ELR (cell line): Measurements from ENCODE around the gene VWA3A.
"Not testable (repeated sequence)": the region's sequence is repeated elsewhere in the genome, so short reads cannot be mapped to it uniquely, and the experiment has no call there.

Source experiments
- DNase-seq: peaks from one replicate; pipeline ENCODE4 v3.0.0-alpha.2; 2015; ENCODE audit warnings: low read depth

Gene VWA3A, protein sequence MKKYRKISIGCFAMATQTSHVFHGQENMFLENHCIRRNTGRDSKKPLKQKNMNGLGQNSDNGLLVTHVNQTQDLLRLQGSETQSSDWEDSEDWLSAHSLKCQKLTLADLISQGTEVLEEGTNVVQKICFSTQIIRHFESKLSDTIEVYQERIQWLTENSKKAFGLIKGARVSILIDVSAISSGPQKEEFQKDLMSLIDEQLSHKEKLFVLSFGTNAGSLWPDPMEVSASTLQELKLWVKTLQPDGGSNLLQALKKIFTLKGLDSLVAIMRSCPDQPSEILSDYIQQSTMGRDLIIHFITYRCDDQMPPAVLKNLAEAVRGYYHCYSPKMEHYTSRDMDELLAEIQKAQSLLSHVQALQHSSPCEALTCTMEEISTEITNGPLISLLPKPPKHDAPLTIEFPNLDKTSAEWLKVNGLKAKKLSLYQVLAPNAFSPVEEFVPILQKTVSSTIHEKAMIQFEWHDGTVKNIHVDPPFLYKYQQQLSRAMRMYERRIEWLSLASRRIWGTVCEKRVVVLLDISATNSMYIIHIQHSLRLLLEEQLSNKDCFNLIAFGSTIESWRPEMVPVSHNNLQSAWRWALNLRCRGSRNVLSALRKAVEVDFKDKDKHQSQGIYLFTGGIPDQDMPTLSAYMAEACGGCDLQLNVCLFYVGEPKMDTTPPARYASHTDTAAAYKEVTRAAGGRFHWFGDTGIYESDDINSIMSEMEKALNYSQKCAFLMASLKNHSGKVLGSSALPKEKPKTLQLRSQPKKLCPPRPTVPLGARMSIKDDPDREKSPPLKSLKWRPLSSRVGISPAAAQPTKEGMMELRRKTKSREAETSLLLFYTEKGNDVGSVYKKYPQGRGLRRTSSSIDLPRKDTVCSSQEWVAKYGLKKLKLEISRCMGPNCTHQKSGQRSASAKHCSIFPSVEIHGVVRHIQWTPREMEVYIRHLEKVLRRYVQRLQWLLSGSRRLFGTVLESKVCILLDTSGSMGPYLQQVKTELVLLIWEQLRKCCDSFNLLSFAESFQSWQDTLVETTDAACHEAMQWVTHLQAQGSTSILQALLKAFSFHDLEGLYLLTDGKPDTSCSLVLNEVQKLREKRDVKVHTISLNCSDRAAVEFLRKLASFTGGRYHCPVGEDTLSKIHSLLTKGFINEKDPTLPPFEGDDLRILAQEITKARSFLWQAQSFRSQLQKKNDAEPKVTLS

DNA sequence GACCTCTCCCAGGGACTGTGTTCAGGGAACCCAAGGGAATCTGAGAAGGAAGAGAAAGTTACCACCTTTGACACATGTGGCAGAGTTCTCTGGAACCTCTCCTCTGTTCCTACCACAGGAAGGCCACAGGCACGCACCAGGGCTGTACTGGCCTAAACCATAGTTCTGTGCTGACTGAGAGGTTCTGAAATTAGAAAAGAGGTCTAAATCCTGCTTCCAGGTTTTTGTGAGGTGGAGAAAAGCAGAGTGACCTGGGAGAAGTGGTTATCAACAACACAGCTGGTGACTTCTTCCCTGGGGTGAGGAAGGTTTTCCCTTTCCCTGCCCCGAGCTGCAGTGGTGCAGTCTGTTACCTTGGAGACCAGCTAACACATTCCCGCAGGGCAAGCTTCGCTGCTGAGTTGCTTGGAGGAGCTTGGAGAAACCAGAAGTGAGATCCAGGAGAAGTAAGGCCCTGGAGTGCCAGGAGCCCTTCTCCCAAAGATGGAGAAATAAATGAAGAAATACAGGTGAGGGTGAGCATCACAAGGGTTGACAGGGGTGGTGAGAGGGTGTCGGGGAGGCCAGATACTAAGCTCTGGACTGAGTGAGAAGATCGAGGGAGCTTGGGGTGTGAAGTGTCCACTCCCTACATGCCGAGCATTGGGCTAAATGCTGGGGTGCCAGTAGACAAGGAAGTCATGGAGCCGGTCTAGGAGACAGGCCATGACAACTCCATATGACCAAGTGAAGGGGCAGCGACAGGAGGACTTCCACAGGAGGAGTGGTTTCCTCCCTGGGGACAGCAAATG, at the start of gene VWA3A:
Gene VWA3A (plus strand): TSS at position 399 of the 791 bp plus-strand sequence. CDS start 97 bp downstream, at position 496.
- peak; percentile 58 for DNase-seq

DNA sequence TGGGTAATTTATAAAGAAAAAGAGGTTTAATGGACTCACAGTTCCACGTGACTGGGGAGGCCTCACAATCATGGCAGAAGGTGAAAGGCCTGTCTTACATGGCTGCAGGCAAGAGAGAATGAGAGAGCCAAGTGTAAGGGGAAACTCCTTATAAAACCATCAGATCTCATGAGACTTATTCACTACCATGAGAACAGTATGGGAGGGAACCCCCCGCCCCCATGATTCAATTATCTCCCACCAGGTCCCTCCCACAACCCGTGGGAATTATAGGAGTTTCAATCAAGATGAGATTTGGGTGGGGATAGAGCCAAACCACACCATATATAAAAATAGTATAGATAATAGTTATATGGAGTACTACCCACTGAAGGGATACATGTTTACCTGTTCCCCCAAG, 48.5 kb upstream of the VWA3A start:
- DNase-seq: not testable (repeated sequence)

DNA sequence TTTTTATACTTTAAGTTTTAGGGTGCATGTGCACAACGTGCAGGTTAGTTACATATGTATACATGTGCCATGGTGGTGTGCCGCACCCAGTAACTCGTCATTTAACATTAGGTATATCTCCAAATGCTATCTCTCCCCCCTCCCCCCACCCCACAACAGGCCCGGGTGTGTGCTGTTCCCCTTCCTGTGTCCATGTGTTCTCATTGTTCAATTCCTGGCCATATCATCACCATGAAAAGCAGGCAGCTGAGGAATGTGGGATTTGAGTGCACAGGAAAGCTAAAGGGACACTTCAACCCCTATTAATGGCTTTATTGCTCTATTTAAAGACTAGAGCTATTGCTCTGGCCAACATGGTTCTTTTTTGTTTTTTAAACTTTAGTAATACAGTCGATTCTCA, 46.5 kb upstream of the VWA3A start:
- not testable (repeated sequence) for DNase-seq

DNA sequence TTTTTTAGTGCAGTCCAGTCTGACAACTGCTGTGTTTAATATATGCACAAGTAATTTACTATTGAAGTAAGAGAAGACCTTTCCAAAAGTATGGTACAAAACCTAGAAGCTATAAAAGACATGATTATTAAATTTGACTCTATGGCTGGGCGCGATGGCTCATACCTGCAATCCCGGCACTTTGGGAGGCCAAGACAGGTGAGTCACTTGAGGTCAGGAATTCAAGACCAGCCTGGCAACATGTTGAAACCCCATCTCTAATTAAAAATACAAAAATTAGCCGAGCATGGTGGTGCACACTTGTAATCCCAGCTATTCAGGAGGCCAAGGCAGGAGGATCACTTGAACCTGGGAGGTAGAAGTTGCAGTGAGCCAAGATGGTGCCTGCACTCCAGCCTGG, 41.4 kb upstream of the VWA3A start:
- DNase-seq: no peak

DNA sequence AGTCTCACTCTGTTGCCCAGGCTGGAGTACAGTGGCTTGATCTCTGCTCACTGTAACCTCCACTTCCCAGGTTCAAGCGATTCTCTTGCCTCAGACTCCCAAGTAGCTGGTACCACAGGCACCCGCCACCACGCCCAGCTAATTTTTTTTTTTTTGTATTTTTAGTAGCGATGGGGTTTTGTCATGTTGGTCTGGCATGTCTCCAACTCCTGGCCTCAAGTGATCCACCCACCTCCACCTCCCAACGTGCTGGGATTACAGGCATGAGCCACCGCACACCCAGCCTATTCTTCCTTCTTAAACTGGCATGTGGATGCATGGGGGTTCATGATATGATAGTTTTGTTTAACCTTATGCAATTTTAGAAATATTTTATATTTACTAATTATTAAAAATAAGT, 39.4 kb upstream of the VWA3A start:
- no peak for DNase-seq

DNA sequence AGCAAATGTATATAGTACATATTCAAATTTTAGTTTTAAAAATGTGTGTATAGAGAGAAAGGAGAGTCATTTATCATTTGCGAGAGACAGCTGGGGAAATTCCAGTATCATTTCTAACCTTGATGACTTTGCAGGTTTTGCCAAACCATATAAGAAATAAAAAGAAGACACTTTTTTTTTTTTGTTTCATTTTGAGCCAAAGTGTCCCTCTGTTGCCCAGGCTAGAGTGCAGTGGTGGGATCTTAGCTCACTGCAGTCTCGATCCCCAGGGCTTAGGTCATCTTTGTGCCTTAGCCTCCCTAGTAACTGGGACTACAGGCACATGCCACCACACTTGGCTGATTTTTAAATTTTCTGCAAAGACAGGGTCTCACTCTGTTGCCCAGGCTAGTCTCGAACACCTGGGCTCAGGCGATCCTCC, 38.4 kb upstream of the VWA3A start:
- no peak for DNase-seq

DNA sequence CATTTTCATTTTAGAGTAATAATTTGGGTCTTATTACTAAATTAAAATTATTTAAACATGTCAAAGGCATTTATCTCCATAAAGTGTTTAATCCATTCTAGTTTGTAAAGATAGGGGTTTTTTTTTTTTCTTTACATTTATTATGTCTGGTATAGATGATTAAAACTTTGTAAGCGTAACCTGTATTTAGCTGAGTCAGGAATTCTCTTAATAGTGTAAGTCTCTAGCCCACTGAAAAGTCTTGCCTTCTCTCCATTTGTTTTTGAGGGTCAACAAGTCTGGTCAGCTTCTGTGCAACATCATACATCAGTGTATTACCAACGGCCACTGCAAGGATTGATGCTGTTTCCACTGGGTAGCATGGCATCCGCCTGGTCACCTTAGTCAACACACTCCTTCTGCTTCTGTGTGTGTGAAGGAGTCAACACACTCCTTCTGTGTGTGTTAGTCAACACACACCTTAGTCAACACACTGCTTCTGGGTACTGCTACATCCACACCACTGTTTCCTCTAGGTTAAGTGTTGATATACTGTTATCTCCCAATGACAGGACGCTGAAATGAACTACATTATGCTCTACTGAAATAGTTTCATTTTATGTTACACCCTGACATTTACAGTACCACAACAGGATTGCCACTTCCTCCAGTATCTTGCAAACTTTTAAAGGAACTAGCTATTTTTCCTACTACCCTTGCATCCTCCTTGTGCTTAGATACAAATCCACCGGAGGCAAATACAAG, 37.3 kb upstream of the VWA3A start:
- no peak for DNase-seq

DNA sequence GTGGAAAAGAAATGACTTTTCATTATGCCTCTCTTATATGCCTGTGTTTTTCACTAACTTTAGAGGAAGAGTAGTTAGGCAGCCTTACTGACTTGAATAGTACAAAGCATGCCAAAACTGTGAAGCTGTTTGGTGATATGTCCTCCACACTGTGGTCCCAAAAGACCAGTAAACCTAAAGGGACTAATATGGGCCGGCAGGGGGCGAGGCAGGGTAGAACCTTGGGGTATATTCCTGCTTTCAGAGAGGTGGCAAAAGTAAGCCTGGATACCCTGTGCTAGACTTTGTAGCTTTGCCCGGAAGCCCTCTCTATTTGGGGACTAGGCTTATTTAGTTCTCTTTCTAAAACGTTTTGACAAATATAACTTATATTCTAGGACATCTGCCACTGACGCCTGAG, 36.5 kb upstream of the VWA3A start:
- no peak for DNase-seq

DNA sequence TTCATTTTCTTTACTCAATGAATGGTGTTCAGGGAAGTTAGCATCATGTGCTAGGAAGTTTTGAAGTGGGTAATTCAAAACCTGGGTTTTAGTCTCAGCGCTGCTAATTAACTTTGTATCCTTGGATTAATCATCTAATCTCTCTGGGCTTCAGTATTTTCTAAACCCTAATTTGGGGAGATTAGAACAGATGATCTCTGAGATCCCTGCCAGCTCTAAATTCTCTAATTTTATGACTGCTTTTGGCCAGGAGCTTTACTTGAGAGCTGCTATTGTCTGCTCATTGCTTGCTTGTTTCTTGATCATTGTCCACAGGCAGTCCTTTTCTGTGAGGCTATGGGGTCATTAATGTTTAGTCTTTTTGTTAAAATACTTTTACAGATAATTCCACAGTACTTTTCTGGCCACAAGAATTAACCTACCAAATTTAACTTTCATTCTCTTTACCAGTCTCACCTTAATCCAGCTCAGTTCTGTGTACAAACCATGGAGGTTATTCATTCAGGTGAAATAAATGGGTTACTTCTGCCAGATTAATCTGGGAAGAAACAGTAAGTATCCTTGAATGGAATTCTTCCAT, 28.4 kb upstream of the VWA3A start:
- no peak for DNase-seq

DNA sequence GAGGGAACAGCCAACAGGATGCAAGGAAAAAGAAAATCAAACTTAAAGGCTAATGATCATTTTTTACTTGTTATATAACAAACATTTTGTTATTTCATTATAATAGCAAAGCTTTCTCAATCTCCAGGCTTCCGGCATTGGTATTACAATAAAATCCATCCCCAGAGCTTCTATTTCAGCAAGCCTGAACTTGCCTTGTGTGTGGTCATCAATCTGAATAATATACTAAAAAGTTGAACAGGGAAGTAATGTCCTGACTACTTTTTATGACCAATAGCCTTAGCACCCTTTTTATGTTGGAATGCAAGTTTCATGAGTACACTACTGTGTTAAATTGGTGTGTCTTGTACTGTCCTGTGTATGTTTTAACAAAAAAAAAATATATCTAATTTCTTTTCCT, 27.1 kb upstream of the VWA3A start:
- DNase-seq: no peak

DNA sequence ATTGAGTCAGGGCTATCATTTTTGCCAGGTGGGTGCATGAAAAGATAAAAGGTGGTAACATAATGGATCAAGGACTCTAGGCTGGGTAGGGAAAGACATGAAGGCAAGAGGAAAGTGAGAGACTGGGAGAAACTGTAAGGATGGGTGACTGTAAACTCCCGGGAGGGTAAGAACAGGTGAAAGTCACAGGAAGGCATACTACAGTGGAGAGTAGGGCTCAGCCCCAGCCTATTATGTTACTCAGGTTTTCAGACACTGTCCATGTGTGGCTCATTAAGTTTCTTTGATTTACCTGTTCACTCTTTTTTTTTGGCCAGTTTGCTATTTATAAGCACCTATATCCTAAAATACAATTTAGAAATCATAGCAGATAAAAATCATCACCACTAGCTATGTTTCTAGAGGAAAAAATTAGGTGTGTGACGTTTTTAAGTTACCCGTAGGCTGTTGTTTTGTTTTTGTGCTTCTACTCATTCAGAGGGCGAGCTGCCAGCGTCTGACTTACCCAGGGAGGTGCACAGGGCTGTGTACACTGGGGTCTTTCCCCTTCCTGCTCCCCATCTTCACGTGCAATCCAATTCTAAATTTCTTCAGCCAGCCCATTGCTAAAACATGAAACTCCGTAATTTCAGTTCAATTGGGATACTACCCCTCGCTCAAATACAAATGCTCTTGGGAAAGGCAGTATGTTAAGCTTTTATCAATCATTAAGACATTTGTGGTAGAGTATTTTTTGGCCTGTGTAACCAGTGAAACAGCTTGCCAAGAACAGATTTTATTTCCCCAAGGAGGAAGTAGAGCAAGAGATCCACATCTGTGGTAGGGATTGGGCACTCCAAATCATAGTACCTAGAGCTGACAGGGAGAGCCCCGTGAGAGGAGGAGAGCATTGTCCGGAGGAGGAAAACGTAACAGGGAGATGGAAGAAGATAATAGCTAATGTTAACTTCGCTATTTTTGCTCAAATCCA, 21.7 kb upstream of the VWA3A start:
- DNase-seq: no peak

DNA sequence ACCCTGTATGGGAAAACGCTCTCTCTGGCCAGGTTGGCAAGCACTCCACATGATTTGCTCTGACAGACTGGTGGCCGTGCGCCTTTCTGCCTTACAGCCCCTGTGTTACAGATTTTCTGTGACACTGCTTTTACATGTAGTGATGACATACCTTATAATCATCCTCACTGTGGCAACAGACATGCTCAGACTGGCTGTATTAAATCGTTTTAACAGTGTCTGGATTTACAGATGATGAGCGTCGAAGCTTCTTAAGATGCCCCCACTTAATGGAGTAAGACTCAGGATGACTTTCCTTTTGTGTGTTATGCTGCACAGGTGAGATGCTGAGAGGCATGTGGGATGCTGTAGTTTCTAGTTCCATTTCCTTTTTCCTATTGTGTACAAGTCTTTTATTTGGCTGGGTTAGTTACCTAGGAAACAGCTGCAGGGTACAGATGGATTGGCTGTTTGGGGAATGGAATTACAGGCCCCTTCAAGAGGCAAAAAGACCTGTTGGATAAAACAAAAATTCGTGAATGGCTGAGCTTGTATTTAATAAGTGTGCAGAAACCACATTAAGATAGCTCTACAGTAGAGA, 20.9 kb upstream of the VWA3A start:
- DNase-seq: no peak

DNA sequence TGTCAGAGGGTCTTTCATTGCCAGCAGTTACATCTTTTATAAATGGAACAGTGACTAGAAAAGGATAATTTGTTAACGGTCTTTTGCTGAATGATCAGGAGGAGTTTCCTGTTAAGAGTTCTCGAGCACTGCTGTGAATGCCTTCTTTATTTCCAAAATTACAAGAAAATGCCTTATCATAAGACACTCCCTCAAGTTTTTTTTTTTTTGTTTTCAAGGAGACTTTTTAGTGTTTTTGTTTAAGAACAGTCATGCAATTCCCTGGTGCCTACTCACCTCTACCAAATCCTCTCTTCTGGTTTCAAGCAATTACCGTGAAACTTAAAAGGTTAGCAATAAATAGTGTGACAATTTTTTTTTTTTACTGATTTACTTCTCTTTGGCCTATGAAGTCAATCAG, 19.0 kb upstream of the VWA3A start:
- DNase-seq: peak; percentile 22

DNA sequence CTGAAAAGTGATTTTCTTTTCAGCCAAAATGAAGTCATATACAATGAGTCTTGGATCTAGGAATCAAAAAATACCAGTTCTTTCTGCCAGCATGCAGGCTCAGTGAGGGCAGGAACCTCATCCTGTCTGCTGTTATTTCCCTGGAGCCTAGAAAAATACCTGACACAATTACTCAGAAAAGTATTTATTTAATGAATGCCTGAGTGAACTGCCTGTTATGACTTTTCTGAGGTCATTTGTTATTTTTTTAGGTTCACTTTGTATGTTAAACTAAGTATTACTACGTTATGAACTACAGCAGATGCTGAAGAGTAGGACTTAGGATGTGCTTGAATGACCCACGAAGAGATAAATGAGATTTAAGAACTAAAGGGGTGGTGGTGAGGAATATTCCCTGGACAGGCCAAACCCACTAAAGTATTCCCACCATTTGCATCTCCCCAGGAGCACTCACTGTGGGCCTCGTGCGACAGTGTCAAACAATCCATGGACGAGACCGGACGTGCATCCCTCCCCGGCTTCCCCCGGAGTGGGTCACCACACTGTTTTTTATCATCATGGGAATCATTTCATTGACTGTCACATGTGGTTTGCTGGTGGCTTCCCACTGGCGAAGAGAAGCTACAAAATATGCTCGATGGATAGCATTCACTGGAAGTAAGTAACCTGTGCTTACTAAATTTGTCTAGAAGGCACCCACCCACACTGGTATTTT, 17.1 kb upstream of the VWA3A start:
- DNase-seq: peak; percentile 73

DNA sequence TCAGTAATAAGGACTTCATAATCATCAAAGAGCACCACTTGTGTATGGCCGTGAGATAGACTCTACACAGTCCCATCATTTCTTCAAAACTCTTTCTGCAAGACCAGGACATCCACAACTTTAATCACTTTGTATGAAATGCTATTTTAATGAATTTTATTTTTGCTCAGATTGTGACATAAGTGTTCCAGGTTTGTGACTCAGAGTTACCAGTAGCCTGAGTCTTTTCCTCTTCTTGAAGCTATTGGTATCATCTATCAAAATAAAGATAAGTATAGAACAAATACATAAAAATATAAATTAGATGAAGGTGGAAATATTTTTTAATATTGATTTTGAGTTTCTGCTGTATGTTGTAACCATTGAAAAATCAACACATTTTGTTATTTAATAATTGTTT, 16.6 kb upstream of the VWA3A start:
- peak; percentile 34 for DNase-seq

DNA sequence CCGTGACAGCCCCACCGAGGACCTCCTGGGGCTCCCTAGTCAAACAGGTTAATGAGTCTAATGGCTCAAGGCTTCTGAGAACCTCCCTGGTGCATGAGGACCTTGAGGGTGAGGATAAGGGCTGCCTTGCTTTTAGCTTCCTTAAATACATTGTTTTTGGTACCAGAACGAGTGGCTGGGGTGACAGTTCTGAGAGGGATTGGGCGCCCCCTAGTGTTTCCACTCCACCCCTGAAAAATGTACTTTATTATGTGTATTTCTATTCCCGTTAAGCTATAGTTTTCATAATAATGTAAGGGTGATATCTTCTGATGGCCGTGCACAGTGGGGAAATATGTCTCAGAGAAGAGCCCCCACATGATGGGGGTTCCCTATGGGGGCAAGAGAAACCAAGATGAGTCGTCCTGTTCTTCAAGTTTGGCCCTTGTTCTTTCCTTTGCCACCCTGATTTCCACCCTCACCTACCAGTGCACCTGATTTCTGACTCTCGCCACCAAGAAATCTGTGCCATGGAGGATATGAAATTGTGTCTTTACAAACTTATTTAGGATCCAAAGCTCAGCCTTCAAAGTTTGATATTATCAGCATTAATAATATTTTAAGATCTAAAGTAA, 14.5 kb upstream of the VWA3A start:
- peak; percentile 66 for DNase-seq

DNA sequence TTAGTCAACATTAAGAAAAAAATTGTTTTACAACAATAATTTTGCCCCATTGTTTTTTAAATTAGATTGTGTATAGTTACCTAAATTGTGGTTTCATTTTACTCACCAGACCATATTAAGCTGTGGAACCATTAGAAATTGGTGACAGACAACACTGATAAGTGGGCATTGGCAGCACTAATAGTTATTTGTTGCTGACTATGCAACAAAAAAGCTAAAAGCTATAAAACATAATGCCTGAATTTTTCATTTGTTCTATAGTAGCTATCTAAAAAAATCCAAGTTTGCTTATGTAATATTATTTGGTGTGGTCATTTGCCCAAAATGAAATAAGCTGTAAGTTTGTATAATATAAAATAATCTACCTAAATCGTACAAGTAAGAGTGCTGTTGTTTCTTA, 13.7 kb upstream of the VWA3A start:
- DNase-seq: no peak

DNA sequence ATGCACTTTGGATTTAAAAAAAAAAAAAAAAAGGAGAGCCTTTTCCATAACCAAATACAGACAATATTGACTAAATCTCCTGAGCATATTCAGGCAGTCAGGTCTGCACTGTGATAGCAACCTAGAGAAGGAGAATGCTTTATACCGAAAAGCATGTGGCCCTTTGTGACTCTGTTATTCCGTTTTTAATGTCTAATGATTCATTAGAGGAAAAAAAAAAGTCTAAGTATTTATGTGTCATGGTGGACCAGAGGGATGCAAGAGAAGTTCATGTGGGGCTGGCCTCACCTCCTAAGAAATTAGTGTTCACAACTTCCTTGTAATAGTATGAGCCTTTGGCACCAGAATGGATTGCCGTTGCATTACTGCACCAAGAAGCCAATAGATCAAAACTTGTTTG, 11.3 kb upstream of the VWA3A start:
- peak; percentile 23 for DNase-seq
